Aorta (tissue), 5 donors: ENCODE results near the gene NQO2. TPM values are rescaled to one million over a fixed set of nuclear protein-coding genes. Genes with fewer than 3 reads are reported as not detected.

Experiments
- ATAC-seq: fragments of 200-7000 bp; cut with Tn5 transposase; one replicate; pipeline ENCODE4 v1.9.1; 2022; ENCODE audit warnings: moderate library complexity; ENCODE audit not compliant: low FRiP score
- DNase-seq, 2 donors: peaks; one replicate each; pipeline ENCODE4 v3.0.0-alpha.2; 2020
- H3K27ac ChIP-seq, 2 donors: one replicate each; pipeline ENCODE4 v1.5.1; 2013; ENCODE audit warnings: low read length in 2 of 2, mild to moderate bottlenecking in 2 of 2, moderate library complexity in 2 of 2, control low read depth in 1 of 2, inconsistent platforms in 1 of 2, low read depth in 1 of 2
- H3K27me3 ChIP-seq, 2 donors: one replicate each; pipeline ENCODE4 v1.6.1; 2013; ENCODE audit warnings: control low read depth in 1 of 2, low read length in 1 of 2, mild to moderate bottlenecking in 1 of 2, moderate library complexity in 1 of 2; ENCODE audit not compliant: insufficient read depth in 2 of 2, control insufficient read depth in 1 of 2
- H3K36me3 ChIP-seq, 2 donors: one replicate each; pipeline ENCODE4 v1.6.1; 2013; ENCODE audit warnings: control low read depth in 1 of 2, low read length in 1 of 2, mild to moderate bottlenecking in 1 of 2; ENCODE audit not compliant: insufficient read depth in 2 of 2, control insufficient read depth in 1 of 2
- H3K4me1 ChIP-seq, 2 donors: one replicate each; pipeline ENCODE4 v1.6.1; 2013; ENCODE audit warnings: low read length in 2 of 2, control low read depth in 1 of 2, mild to moderate bottlenecking in 1 of 2, moderate library complexity in 1 of 2; ENCODE audit not compliant: insufficient read depth in 2 of 2, control insufficient read depth in 1 of 2
- H3K4me3 ChIP-seq, 2 donors: one replicate each; pipeline ENCODE4 v1.5.1; 2013; ENCODE audit warnings: low read length in 2 of 2, control low read depth in 1 of 2, mild to moderate bottlenecking in 1 of 2
- H3K9me3 ChIP-seq: one replicate; pipeline ENCODE4 v1.6.1; 2013; ENCODE audit warnings: mild to moderate bottlenecking, low read length; ENCODE audit not compliant: control insufficient read depth
- whole genome bisulfite sequencing, 2 donors: extraction: QIAGEN DNeasy Blood & Tissue Kit; methylation state at CpG; one replicate each; pipeline ENCODE4 v1.1.7; 2013; 5-methylcytosine and 5-hydroxymethylcytosine counted together
- intact Hi-C, 2 donors: fragments of 100-400 bp; cut with DNase I; formaldehyde crosslinking; loops; one replicate each; pipeline versions ENCODE4 v1.14.2 to v1.15.0; 2022
- polyA plus RNA-seq, 2 donors: library from polyadenylated mRNA; stranded (reverse); fragments of 200-250 nt; gene quantifications; one replicate each; pipeline ENCODE4 v1.2.3, GENCODE V29; 2013
- total RNA-seq, 2 donors: library from RNA; stranded (reverse); fragmentation: NEBNext Ultra II Directional; extraction: Animal tissue kit (Norgen Biotek cat#: 25700); gene quantifications; one replicate each; pipeline ENCODE4 v1.2.1, GENCODE V29; 2021
- donor health status: healthy with polysubstance abuse.
- donor health status: Bipolar disorder and iron deficiency.
- donor health status: DM: no; HTN: no; CAD: no.
- donor health status: DM: no; HTN: no; CAD: no.
- donor health status: DM: yes; HTN: yes; CAD: no.

The NQO2 gene
- total and polyA plus RNA-seq, 4 donors: 23.2 to 58.9 (median 49.4) TPM

DNA sequence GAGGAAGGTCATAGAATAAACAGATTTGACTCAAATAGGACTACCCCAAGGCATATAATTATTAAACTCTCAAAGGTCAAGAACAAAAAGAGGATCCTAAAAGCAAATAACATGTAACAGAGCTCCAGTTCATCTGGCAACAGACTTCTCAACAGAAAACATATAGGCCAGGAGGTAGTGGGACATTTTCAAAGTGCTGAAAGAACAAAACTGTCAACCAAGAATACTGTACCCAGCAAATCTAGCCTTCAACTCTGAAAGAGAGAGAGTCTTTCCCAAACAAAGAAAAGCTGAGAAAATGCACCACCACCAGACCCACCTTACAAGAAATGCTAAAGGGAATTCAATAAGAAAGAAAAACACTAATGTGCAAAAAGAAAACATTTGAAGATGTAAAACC is 11.9 kb downstream of the NQO2 start:
- H3K4me1 ChIP-seq: no peaks in the 10 kb centered on the region
- no peak for ATAC-seq
- no peak overlapping the region for H3K27ac ChIP-seq
- H3K4me3 ChIP-seq: no peak overlapping the region
- peaks cover 2 to 19% of the 10 kb centered on the region in 2 donors for H3K36me3 ChIP-seq
- peaks cover 3% of the 10 kb centered on the region for H3K9me3 ChIP-seq
- H3K27me3 ChIP-seq: no peaks in the 10 kb centered on the region
- DNase-seq: no peak
- intact Hi-C loops: loop anchor here in 1 of 2 donors (5.0 kb wide), 1 partner anchor 36 kb away; no protein-coding TSS in a partner anchor

DNA sequence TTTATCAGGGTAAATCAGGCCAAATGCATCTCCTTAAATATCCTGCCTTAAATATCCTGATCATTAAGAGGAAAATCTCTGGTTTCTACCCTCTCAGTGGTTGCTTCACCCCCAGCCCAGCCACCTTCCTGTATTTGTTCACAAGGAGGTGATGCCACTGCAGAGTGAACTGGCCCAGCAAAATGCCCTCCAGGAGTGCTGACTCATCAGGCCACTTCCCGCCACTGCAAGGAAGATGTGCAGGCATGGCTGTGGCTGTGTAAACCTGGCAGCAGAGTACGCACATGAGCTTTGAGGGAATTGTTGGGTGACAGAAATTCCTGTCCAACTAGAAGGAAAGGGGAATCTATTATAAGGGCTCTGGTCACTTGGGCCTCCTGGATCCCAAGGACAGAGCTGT is 13.8 kb downstream of the NQO2 start:
- H3K4me1 ChIP-seq: no peaks in the 10 kb centered on the region
- WGBS, 2 donors: 88 to 100% methylated on average over 2 of the region's 2 CpGs
- intact Hi-C loops: loop anchor here in 1 of 2 donors (5.0 kb wide), 1 partner anchor 34 kb away; no protein-coding TSS in a partner anchor
- peaks cover 3% of the 10 kb centered on the region for H3K9me3 ChIP-seq
- DNase-seq: peak in 1 of 2 donors; percentile 71
- H3K27me3 ChIP-seq: no peaks in the 10 kb centered on the region
- H3K36me3 ChIP-seq: peaks cover 2 to 17% of the 10 kb centered on the region in 2 donors
- ATAC-seq: peak; percentile 52
- H3K27ac ChIP-seq: no peak overlapping the region
- H3K4me3 ChIP-seq: no peak overlapping the region

DNA sequence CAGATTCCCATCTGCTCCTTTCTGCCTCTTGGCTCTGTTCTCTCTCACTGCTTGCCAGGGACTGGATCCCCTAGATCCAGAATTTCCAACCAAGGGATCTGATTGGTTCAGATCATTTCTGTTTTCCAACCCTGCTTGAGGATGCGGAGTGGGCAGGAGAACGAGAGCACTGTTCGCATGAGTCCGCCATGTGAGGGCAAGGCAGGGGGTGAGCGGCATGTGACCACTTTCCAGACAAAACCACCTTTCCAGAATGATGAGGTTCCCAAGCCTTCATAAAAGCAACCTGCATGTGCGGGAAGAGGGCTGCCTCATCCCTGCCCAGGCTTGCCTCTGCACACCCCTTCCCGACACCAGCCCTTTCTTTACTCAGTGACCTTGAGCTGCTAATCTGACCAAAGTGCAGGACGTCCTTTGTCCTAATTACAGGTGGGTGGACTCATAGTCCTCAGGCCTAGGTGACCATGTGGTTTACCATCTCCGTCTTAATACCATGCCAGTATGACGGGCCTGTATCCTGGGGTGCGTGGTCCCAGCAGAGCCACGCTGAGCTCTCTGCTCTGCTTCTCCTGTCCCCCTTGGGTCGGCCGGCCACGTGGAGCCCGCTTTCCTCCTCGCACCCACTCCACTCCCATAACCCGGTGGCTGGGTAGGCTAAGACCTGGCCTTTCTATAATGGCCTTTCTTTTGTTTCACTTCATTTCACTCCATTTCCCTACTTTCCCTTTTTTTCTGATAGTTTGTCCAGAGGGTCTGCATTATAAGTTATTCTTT is 14.4 kb downstream of the NQO2 start:
- Histone ChIP-seq H3K27ac (no peak overlapping the region), H3K36me3 (peaks cover 2 to 17% of the 10 kb centered on the region in 2 donors), H3K4me3 (no peak overlapping the region), H3K4me1 (no peaks in the 10 kb centered on the region), H3K9me3 (peaks cover 3% of the 10 kb centered on the region), H3K27me3 (no peaks in the 10 kb centered on the region)
- intact Hi-C loops: loop anchor here in 1 of 2 donors (5.0 kb wide), 1 partner anchor 33 kb away; no protein-coding TSS in a partner anchor
- DNase-seq: no peak
- ATAC-seq: no peak
- WGBS, 2 donors: 89 to 92% methylated on average over 18 of the region's 18 CpGs

DNA sequence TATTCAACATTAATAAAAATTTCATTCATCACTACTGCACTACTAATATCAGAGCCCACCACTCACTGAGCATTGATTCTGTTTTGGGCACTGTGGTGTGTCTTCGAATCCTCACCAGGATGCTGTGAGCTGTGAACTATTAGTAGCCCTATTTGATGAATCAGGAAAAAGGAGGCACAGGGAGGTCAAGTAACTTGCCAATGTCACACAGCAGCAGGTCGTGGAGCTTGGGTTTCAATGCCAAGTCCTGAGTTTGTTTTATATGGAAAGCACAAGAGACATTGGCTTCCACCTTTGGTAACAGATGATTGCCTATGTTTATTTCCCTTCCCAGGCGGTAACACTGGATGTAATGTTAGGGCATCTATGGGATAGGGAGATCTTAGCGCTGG is 15.0 kb downstream of the NQO2 start:
- intact Hi-C loops: loop anchor here in 1 of 2 donors (5.0 kb wide), 1 partner anchor 33 kb away; no protein-coding TSS in a partner anchor
- ATAC-seq (no peak), DNase-seq (no peak)
- peaks cover 3% of the 10 kb centered on the region for H3K9me3 ChIP-seq
- no peak overlapping the region for H3K27ac ChIP-seq
- peaks cover 2 to 17% of the 10 kb centered on the region in 2 donors for H3K36me3 ChIP-seq
- WGBS, 2 donors: 89% methylated on average over 4 of the region's 4 CpGs
- no peaks in the 10 kb centered on the region for H3K4me1 ChIP-seq
- no peak overlapping the region for H3K4me3 ChIP-seq
- no peaks in the 10 kb centered on the region for H3K27me3 ChIP-seq

DNA sequence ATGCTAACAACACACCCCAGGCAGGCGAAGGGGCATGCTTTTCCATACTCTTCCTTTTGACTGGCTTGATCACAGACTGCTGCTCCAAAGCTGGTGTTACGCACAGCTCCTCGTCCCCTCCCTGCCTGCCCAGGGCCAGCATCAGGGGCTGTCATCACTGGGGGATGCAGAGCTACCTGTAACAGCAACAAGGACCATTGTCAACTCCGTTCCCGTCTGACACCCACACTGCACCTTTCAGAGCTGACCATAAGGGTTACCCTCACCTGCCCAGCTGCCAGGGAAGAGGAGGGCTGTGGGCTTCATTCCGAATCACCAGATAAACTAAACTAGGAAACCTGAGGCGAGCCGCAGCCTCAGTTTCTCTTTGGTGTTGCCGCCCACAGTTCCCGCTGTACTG is 15.4 kb downstream of the NQO2 start:
- no peak for ATAC-seq
- H3K9me3 ChIP-seq: peaks cover 3% of the 10 kb centered on the region
- intact Hi-C loops: no loop called here
- H3K36me3 ChIP-seq: peaks cover 2 to 15% of the 10 kb centered on the region in 2 donors
- no peaks in the 10 kb centered on the region for H3K4me1 ChIP-seq
- no peak overlapping the region for H3K27ac ChIP-seq
- H3K4me3 ChIP-seq: no peak overlapping the region
- no peak for DNase-seq
- 95 to 96% methylated on average over 10 of the region's 10 CpGs for WGBS, 2 donors
- H3K27me3 ChIP-seq: no peaks in the 10 kb centered on the region

DNA sequence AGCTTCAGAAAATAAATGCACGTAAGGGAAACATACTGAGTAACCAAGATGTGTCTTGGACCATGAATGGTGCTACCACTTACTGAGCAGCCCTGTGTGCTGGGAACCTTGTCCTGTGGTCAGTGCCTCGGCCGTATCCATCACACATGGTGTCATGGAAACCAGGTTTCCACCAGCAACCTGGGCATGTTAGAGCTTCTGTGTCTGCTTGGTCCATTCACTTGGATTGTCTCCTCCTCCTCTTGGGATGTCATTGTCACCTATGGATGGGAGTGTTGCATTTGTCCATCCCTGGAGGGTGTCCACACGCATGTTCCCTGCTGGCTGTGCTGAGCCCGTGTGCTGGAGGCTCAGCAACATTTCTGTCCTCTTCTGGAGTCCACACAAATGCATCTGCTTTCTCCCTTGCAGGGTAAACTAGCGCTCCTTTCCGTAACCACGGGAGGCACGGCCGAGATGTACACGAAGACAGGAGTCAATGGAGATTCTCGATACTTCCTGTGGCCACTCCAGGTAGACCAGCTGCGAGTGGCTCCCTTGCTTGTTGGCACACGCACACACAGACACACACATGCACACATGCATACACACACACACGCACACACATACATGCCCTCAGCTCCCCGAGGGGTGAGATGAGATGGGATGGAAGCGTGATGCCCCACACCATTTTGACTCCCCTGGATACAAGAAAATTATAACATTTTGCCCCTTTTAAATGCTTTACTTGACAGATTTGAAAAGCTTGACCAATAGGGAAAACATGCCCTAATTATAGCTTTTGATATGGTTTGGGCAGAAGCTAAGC is 17.0 kb downstream of the NQO2 start:
- WGBS, 2 donors: 95% methylated on average over 17 of the region's 17 CpGs
- intact Hi-C loops: no loop called here
- no peak overlapping the region for H3K27ac ChIP-seq
- peaks cover 0 to 9% of the 10 kb centered on the region in 2 donors for H3K36me3 ChIP-seq
- H3K9me3 ChIP-seq: no peaks in the 10 kb centered on the region
- H3K4me1 ChIP-seq: no peaks in the 10 kb centered on the region
- H3K4me3 ChIP-seq: no peak overlapping the region
- no peaks in the 10 kb centered on the region for H3K27me3 ChIP-seq
- ATAC-seq (no peak), DNase-seq (no peak)

DNA sequence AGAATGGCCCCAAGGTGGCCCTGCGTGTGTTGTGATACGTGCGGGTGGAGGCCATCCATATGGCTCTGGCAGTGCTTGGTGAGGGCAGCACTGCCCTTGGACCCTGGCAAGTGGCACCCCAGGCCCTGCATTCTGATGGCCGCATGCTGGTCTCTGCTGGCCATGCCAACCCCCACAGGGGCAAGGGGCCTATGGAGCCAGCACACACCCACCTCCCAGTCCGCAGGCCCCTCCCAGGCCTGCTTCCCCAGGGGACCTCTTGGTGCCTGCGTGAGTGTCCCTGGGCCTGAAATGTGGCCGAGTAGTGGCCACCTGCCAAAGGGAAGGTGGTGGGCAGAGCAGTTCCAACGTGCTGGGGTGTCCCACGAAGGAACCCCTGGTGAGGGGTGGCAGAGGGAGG is 17.6 kb downstream of the NQO2 start:
- no peak for ATAC-seq

DNA sequence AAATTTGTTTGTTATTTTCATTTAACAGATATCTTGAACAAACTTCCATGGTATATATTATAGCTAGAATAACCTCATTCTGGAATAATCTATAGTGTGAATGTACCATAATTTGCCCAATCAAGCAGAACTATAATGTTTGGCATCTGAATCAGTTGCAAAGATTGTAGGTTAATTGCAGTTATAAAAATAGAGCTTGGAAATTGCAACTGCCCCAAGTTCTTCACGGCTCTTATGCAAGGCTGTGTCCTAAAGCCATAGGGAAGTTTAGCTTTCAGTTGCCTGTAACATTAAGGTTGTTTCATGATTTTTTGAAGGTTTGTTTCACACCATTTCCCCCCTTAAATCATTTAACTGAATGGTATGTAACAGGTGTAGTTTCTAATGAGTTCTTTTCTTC is 19.4 kb downstream of the NQO2 start:
- H3K4me3 ChIP-seq: no peak overlapping the region
- no peaks in the 10 kb centered on the region for H3K9me3 ChIP-seq
- H3K36me3 ChIP-seq: peaks cover 0 to 5% of the 10 kb centered on the region in 2 donors
- H3K4me1 ChIP-seq: no peaks in the 10 kb centered on the region
- WGBS, 2 donors: 58 to 73% methylated on average over 1 of the region's 1 CpG
- H3K27ac ChIP-seq: no peak overlapping the region
- ATAC-seq (no peak), DNase-seq (no peak)
- H3K27me3 ChIP-seq: no peaks in the 10 kb centered on the region
- intact Hi-C loops: no loop called here

More for the DNA sequence above, 17.6 kb downstream of the NQO2 start:
- Histone ChIP-seq H3K27me3 (no peaks in the 10 kb centered on the region), H3K4me3 (no peak overlapping the region), H3K27ac (no peak overlapping the region), H3K4me1 (no peaks in the 10 kb centered on the region), H3K9me3 (no peaks in the 10 kb centered on the region), H3K36me3 (peaks cover 0 to 6% of the 10 kb centered on the region in 2 donors)
- intact Hi-C loops: no loop called here
- 76 to 89% methylated on average over 9 of the region's 9 CpGs for WGBS, 2 donors
- DNase-seq: no peak
